ENCODE measurements around the gene RBM5. TPM values are rescaled to one million over a fixed set of nuclear protein-coding genes. Genes with fewer than 3 reads are reported as not detected.

Gene RBM5
- total RNA-seq, 2 donors from 2014 or later, result 159 to 182 TPM

DNA sequence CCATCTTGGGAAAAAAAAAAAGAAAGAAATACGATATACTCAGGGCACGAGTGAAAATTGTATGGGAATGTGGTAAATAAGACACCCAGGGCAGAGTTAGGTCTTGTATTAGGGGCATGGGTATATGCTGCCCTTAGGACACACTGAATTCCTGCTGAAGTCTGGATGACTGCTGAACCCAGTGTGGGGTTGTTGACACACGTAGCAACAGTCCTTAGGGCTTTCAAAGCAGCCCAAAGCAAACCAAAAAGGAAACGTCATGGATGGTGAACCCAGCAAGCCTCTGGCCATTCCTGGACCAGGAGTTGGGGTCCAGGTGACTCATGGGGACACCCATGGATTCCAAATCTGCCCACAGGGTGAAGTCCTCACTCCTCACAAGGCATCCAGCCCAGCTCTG, 39.3 kb downstream of the RBM5 start:
- H3K27ac Mint-ChIP-seq, result no peak overlapping the region
- H3K36me3 Mint-ChIP-seq, result no peaks in the 10 kb centered on the region
- DNase-seq (ENCODE audit: low spot score in 2 of 2), result no peak
- no peaks in the 10 kb centered on the region for H3K9me3 Mint-ChIP-seq
- ATAC-seq, result no peak

DNA sequence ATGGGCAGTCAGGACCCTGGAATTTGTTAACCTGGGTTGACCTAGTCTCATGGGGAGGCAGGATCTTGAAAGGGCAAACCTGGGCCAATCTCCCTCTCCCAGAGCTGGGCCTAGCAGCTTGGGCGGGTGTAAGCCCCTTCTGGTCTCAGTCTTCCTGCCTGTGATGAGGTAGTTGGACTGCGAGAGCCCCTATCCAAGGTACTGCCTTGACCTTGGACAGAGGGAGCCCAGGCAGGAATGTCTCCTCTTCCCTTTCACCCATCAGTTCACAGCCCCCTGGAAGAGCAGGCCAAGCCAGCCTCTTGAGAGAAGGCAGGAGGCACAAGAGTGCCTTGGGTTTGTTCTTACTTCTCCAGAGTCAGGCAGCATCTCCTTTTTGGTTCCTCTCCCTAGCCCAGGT, 41.7 kb downstream of the RBM5 start:
- DNase-seq (ENCODE audit: low spot score in 2 of 2), result no peak
- H3K27ac Mint-ChIP-seq, result no peak overlapping the region
- H3K36me3 Mint-ChIP-seq, result no peaks in the 10 kb centered on the region
- no peaks in the 10 kb centered on the region for H3K9me3 Mint-ChIP-seq
- no peak for ATAC-seq

DNA sequence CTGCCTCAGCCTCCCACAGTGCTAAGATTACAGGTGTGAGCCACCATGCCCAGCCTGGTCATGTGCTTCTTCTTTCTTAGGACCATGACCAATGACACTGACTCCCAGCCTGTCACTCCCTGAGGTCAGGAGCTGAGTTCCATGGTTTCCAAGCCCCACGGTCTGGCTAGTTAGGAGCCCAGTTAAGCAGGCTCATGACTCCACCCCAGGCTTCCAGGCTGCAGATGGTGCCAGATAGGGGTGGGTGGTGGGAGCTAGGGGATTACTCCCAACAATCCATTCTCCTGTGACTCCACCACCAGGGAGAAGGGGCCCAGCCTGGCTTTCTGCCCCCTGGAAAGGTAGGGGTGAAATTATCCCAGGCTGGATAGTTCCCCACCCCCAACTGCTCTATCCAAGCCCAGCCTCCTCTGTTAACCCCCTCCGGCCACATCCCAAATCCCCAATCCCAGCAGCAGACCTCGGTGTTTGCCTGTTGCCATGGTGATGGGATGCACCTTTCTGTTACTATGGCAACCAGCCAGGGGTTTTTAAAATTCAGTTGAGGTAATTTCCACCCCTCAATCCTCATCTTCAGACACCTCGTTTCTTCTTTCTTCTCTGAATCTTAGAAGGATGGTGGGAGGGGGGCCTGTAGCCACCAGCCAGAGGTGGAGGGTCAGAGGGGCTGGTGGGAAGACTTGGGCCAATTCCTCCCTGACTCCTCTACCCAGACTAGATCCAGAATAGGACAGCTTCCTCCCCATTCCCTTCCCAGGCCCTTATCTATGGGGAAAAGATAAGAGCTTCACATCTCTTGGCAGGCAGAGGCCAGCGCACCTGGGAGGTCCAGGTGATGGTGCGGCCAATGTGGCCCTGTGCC, 43.9 kb downstream of the RBM5 start:
- Mint-ChIP-seq H3K27ac (no peak overlapping the region), H3K9me3 (no peaks in the 10 kb centered on the region), H3K36me3 (no peaks in the 10 kb centered on the region)
- no peak for ATAC-seq
- DNase-seq (ENCODE audit: low spot score in 2 of 2), result no peak

DNA sequence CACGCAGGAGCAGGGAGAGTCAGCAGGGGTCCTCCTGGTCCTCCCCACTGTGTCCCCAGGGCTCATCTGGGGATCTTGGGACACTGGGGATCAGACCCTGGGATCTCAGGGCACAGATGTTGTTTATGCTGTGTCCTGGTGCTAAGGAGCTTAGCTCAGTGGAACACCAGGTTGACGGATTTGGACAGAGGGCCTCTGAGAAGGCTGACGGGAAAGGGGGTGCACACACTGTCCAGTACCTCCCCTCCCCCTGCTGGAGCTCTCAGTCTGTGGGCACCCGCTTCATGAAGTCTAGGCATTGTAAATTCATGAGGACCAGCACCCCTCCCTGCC, 44.5 kb downstream of the RBM5 start:
- Mint-ChIP-seq H3K9me3 (no peaks in the 10 kb centered on the region), H3K36me3 (no peaks in the 10 kb centered on the region), H3K27ac (no peak overlapping the region)
- DNase-seq (ENCODE audit: low spot score in 2 of 2) (no peak), ATAC-seq (no peak)

DNA sequence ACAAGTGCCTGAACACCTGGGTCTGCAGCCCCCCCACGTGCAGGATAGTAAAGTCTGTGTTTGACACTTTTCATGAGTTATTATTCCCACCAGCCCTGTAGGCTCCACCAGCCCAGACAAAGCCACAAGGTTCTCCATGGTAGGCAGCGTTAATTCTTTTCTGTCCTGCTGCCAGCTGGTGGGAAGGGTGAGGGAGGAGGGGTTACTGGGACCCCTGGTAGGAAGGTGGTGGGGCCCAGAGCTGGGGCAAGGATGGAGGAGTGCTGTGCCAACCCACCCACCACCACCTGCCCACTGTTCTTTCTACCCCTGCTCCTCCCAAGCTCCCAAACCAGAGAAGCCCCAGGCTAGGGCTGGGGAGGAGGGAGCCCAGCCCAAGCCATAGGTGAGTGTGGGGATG, 45.6 kb downstream of the RBM5 start:
- DNase-seq (ENCODE audit: low spot score in 2 of 2), result no peak
- H3K9me3 Mint-ChIP-seq, result no peaks in the 10 kb centered on the region
- no peaks in the 10 kb centered on the region for H3K36me3 Mint-ChIP-seq
- H3K27ac Mint-ChIP-seq, result no peak overlapping the region
- no peak for ATAC-seq

DNA sequence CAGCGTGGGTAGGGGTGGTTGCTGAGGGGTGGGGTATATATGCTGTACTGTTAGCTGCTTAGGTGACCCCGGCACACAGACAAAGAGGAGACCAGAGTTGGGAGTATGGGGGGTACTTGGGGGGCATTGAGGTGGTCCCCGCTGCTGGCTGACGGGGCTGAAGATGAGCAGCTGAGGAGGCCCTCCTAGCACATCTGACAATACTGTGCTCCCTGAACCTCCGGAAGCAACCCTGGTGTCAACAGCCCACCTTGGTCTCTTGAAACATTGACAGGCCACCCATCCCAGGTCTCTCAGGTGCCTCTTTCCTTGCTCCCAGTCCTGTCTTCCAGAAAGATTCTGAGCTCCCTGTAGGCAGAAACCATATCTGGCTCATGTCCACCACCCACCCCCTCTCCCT, 47.2 kb downstream of the RBM5 start:
- no peak for DNase-seq (ENCODE audit: low spot score in 2 of 2)
- Mint-ChIP-seq H3K36me3 (no peaks in the 10 kb centered on the region), H3K9me3 (no peaks in the 10 kb centered on the region), H3K27ac (no peak overlapping the region)
- no peak for ATAC-seq

DNA sequence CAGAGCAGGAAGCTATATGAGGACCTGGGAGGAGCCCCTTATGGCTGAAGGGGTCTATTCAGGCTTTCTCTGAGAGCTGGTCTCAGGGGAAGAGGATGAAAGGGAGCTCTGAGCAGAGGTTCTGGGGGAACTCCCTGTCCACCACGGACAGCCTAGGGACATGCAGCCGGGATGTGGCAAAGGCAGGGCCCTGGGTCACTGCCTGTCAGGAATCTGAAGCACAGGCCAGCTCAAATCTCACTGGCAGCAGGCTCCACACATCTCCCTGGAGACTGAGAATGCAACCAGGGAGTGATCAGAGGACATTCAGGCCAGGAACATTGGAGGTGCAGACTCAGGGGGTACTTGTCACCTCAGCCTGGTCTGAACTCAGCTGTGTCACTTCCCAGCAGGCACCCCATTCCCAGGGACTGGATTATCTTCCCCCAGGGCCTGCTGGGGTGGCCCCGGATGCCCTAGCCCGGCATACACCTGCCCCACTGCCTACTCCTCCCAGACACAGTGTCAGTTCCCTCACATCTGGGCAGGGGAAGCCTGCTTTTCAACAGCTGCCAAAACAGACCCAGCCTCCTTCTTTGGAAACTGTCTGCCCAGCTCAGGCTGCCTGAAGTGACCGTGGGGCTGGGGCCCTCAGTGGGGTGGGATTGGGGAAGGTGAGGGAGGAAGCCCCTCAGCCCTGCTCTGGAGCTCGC, 48.1 kb downstream of the RBM5 start:
- H3K27ac Mint-ChIP-seq, result no peak overlapping the region
- ATAC-seq (no peak), DNase-seq (ENCODE audit: low spot score in 2 of 2) (no peak)
- no peaks in the 10 kb centered on the region for H3K36me3 Mint-ChIP-seq
- no peaks in the 10 kb centered on the region for H3K9me3 Mint-ChIP-seq

DNA sequence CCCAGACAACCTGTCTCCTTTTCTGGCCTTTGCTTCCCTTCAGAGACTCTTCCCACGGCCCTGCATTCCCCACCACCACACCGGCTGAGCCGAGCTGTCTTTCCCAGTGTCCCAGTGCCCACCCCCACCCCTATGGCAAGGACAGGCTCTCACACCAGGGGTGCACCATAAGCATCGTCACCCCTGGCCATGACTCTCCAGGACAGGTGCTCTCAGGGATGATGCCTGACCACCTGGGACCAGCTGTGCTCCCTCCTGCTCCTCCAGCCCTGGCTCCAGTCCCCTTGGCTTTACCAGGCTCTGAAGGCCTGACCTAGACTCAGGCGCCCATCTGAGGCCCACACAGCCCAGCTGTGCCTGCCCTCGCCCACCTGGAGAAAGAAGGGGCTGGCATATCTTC, 48.8 kb downstream of the RBM5 start:
- no peaks in the 10 kb centered on the region for H3K36me3 Mint-ChIP-seq

DNA sequence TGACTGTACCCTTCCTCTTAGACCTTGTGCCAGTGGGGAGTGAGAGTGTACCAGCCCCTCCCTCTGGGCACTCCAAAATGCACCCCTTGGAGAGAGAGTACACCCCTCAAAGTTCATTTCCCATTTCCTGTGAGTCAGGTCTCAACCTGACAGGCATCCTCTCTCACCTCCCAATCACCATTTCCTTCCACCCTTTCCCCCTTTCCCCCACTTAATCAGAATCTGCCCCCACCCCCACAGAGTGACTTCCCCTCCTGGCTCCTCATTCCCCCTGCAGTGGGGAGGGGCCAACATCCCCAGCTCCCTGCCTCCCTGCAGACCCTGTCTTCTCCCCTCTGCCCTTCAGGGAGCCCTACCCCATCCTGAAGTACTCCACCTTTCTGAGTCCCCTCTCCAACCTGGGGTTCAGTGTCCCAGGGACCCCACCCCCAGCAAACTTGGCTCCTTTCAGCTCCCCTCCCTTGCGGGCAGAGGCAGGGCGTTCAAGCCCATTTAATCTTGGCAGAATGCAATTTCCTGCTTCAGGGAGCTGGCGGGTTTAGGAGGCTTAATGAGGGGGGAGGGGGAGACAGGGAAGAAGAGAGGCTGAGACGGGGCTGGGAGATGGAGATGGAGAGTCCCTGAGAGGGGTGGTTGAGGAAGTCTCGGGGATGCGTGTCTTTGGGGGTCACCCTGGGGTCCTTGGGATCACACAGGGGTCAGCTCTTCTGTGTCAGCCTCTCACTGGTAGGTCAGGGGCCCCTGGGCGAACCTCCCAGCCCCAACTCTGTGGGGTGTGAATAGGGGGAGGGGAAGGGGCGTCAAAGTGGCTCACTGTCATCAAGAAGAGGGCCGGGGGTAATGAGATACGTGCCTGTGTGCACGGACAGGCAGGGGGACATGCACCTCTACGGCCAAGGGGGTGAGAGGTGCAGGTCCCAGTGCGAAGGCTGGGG, 49.8 kb downstream of the RBM5 start:
- H3K36me3 Mint-ChIP-seq, result no peaks in the 10 kb centered on the region
- ATAC-seq (peak in 1 of 2 donors; percentile 25), DNase-seq (ENCODE audit: low spot score in 2 of 2) (no peak)
- no peaks in the 10 kb centered on the region for H3K9me3 Mint-ChIP-seq
- peak overlapping the region; percentile 44 to 67 for H3K27ac Mint-ChIP-seq

More for the DNA sequence above, 48.8 kb downstream of the RBM5 start:
- ATAC-seq (no peak), DNase-seq (ENCODE audit: low spot score in 2 of 2) (no peak)
- H3K9me3 Mint-ChIP-seq, result no peaks in the 10 kb centered on the region
- H3K27ac Mint-ChIP-seq, result peak overlapping the region in 1 of 2 donors; percentile 67

DNA sequence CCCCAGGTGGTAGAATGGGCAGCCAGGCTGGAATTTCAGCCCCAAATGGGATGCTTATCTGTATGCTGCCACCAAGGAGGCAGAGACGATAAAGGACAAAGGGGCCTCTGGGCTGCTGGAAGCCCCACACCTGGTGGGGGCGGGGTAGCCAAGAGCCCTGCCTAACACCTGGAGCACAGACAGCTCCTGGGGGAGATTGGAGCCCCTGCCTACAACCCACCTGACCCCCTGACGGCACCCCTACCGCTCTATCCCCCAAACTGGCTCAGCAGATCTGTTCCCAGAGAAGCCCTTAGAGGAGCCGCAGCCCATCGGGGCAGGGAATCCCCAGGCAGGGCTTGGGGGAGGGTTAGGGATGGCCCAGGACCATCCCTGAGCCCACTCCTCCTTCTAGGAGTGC, 50.6 kb downstream of the RBM5 start:
- DNase-seq (ENCODE audit: low spot score in 2 of 2), result no peak
- peak overlapping the region in 1 of 2 donors; percentile 67 for H3K27ac Mint-ChIP-seq
- no peak for ATAC-seq
- H3K36me3 Mint-ChIP-seq, result no peaks in the 10 kb centered on the region
- no peaks in the 10 kb centered on the region for H3K9me3 Mint-ChIP-seq

DNA sequence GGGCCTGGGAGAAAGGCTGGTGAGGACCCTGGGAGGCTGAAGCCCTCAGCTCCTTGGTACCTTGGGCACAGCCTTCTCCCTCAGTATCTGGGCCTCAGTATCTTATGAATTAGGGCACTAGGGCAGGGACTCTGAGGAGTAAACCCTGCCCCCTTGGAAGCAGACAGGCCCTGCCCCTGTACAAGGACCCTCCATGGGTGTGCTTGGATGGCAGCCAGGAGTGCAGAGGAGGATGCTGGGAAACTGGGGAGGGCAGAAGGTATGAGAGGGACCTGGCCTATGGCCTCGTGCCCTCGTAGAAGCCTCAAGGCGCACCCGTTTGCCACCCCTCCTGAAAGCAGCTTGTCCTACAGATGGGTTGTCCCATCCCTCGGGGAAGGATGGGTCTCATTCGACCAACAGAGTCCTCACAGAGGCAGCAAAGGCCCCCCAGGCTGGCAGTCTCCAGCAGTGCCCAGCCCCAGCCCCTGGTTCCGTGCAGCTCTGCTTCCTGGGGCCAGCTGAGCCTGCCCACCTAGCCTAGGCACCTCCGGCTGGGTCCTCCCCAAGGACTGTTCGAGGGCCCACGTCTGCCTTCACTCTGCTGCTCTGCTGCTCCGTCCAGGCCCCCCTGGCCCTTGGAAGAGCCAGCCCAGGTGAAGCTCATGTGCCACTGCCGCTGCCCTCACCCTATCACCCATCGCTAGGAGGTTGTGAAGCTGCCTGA, 51.2 kb downstream of the RBM5 start:
- Mint-ChIP-seq H3K9me3 (no peaks in the 10 kb centered on the region), H3K36me3 (no peaks in the 10 kb centered on the region), H3K27ac (no peak overlapping the region)
- no peak for ATAC-seq
- DNase-seq (ENCODE audit: low spot score in 2 of 2), result no peak

DNA sequence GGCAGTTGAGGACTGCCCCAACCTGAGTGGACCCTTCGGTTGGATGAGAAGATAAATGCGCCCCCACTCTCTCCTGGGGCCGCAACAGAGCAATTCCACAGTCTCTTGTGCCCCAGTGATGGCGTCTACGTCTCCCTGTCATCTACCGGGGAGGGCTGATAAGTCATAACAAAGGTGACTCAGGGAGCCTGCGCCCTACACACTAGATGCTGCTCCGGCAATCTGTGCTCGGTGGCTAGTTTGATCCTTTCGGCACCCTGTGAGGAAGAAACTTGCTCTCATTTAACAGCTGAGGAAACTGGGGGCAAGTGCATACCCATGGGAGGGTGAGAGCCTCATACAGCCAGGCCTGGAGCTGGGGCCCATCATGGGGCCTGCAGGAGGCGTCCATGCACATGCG, 52.3 kb downstream of the RBM5 start:
- no peak overlapping the region for H3K27ac Mint-ChIP-seq
- no peaks in the 10 kb centered on the region for H3K9me3 Mint-ChIP-seq
- H3K36me3 Mint-ChIP-seq, result no peaks in the 10 kb centered on the region
- ATAC-seq (peak in 1 of 2 donors; percentile 15), DNase-seq (ENCODE audit: low spot score in 2 of 2) (no peak)

DNA sequence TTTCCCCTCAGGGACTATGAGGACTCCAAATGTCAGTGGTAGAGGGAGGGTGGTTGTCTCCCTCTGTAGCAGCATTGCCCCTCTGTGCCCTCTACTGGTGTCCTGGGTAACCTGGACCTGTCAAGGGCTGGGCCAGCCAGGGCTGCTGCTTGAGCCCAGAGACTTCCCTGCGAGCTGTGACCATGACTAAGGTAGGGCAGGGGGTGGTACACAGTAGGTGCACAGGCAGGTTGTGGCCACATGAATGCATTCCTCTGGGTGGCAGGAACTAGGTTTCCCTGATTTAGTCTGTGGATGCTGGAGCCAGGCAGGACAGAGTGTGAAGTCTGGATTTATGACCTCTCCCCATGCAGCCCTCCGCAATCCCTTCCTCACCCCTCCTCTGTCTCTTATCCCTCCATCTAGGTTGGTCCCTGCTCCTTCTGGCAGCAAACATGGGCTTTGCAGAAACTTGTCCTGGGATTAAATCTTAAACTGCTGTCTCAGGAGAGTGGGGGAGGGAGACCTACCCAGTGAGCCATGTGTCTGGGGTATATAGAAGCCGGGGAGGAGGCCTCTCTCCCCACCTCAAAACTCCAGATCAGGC, 57.7 kb downstream of the RBM5 start:
- no peaks in the 10 kb centered on the region for H3K36me3 Mint-ChIP-seq
- ATAC-seq (peak in 1 of 2 donors; percentile 37), DNase-seq (ENCODE audit: low spot score in 2 of 2) (no peak)
- H3K27ac Mint-ChIP-seq, result no peak overlapping the region
- H3K9me3 Mint-ChIP-seq, result no peaks in the 10 kb centered on the region

DNA sequence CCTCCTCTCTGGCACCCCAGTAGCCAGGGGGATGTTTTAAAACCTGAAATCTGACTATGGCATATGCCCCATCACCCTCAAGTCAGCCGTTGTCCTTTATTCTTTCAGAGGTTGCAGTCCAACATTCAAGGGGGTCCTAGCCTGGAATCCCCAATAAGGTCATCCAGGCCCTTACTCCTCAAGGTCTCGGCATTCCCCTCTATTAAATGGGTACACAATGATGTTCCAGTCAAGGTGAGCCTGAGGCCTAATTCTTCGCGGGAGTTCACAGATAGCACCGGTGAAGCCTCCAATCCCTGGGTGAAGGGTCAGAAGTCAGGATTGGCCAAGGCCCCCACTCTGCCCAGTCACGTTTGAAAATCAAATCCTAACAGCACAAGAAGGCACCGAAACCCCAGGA, 58.3 kb downstream of the RBM5 start:
- ATAC-seq (no peak), DNase-seq (ENCODE audit: low spot score in 2 of 2) (no peak)

DNA sequence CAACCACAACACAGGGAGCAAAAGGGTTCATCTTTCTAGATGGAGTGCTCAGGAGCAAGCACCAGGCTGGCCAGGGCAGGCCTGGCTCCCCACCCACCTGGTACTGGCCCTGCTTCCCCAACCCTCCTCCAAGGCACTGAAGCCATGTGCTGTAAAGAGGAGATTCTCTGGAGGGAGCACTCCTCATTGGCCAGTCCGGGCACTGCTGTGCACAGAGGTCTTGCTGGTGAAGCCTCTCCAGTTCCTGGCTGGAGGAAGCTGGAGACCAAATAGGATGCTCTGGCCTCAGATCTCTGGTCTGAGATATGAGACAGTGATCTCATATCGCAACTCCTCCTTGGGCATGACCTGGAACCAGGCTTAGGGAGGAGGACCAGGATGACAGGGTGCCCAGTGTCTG, 58.7 kb downstream of the RBM5 start:
- DNase-seq (ENCODE audit: low spot score in 2 of 2) (no peak), ATAC-seq (no peak)
- H3K36me3 Mint-ChIP-seq, result no peaks in the 10 kb centered on the region
- H3K9me3 Mint-ChIP-seq, result no peaks in the 10 kb centered on the region
- H3K27ac Mint-ChIP-seq, result no peak overlapping the region

More for the DNA sequence above, 58.3 kb downstream of the RBM5 start:
- no peaks in the 10 kb centered on the region for H3K9me3 Mint-ChIP-seq
- H3K27ac Mint-ChIP-seq, result no peak overlapping the region
- H3K36me3 Mint-ChIP-seq, result no peaks in the 10 kb centered on the region

DNA sequence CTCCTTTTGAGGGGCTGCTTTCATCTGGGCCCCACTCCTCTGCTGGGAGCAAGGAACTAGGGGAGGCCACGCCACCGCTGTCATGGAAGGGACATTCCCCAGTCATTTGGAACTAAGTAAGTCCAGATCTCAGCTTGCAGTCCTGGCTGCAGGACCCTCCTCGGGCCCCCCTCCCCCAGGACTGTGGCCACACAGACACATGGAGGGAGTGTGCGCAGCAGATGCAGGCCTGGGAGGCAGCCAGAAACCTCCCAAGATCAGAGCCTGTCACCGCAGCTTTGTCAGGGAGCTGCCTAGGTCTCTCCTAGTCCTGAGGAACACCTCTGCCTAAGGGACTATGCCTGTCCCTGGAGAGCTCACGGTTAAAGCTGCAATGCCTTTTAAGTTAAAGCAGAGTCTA, 59.1 kb downstream of the RBM5 start:
- ATAC-seq (no peak), DNase-seq (ENCODE audit: low spot score in 2 of 2) (no peak)
- no peaks in the 10 kb centered on the region for H3K9me3 Mint-ChIP-seq
- no peaks in the 10 kb centered on the region for H3K36me3 Mint-ChIP-seq
- H3K27ac Mint-ChIP-seq, result no peak overlapping the region
